Type B pancreatic cell (in vitro differentiated cells): Measurements from ENCODE around the gene KCNIP3. TPM values are rescaled to one million over a fixed set of nuclear protein-coding genes. Genes with fewer than 3 reads are reported as not detected.

Experiments
- DNase-seq: peaks from one replicate; pipeline ENCODE4 v3.0.0; 2021; ENCODE audit warnings: mixed read lengths; ENCODE audit not compliant: unreplicated experiment; ENCODE audit errors: extremely low spot score
- H3K27ac Mint-ChIP-seq: 2 replicates; pipeline ENCODE4 v1.8.0; 2021; ENCODE audit warnings: mild to moderate bottlenecking, mixed read lengths
- H3K27me3 Mint-ChIP-seq: 2 replicates; pipeline ENCODE4 v1.8.0; 2021; ENCODE audit warnings: mixed read lengths
- H3K36me3 Mint-ChIP-seq: 2 replicates; pipeline ENCODE4 v1.8.0; 2021; ENCODE audit warnings: mixed read lengths
- H3K4me1 Mint-ChIP-seq: one replicate; pipeline ENCODE4 v1.8.0; 2021; ENCODE audit warnings: mixed read lengths; ENCODE audit not compliant: unreplicated experiment
- H3K4me3 Mint-ChIP-seq: 2 replicates; pipeline ENCODE4 v1.8.0; 2021; ENCODE audit warnings: mild to moderate bottlenecking, mixed read lengths
- H3K9me3 Mint-ChIP-seq: 2 replicates; pipeline ENCODE4 v1.8.0; 2021; ENCODE audit warnings: mixed read lengths
- CTCF ChIP-seq: fragments of 200-600 bp; sonication (generic); conservative IDR thresholded peaks from 2 replicates; pipeline ENCODE4 v1.5.0; 2021; ENCODE audit warnings: antibody characterized with exemption, mild to moderate bottlenecking
- total RNA-seq: library from RNA; stranded (reverse); gene quantifications from 2 replicates; pipeline ENCODE4 v1.2.1, GENCODE V29; 2021; ENCODE audit warnings: low replicate concordance

KCNIP3 gene
- total RNA-seq, 1 donor from 2014 or later: 5.3 TPM

DNA sequence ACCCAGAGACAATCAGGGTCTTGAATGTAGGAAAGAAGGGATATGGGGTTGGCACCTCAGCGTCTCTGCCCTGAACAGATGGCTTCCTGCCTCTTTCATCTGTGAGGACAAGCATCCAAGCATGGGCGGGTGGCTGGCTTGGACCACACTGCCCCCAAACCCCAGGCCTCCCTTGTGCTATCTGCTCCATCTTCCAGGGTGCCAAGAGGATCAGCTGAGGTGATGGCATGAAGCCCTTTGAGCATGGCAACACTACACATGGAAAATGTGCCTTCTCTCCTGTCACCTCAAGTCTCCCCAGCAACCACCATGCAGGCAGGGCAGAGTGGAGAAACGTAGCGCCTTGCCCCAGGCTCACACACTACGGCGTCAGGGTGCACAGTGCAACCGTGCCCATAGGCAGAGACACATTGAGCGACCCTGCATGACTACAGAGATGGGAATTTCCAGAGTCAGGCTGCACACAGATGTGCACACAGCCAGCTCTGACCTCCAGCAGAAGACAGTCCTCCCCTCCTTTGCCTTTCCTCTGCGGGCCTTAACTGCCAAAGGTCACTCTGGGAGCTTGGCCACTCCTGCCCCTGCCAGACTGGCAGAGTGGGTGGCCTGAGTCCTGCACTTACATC, 1.5 kb downstream of the KCNIP3 start:
- H3K4me3 Mint-ChIP-seq: no peak overlapping the region
- H3K4me1 Mint-ChIP-seq: peaks cover 13% of the 10 kb centered on the region
- H3K9me3 Mint-ChIP-seq: no peaks in the 10 kb centered on the region
- no peaks in the 10 kb centered on the region for H3K27me3 Mint-ChIP-seq
- no peak for DNase-seq
- no peak overlapping the region for H3K27ac Mint-ChIP-seq
- TF ChIP-seq CTCF: no peak
- no peaks in the 10 kb centered on the region for H3K36me3 Mint-ChIP-seq

DNA sequence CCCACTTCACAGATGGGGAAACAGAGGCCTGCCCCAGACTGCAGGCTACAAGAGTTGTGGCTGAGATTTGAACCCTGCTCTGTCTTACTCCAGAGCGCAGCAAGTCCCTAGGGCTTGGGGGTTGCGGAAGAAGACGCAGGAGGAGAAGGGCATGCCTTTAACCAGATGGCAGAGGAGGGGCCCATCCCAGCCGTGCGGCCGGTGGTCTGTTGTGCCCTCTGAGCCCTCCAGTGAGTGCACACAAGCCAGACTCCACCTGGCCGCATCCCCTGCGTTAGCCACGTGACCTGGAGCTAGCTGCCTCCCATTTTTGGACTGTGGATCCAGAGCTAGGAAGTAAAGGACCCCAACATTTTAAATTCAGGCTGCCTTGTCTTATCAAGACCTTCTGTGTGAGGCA, 2.8 kb downstream of the KCNIP3 start:
- DNase-seq: no peak
- TF ChIP-seq CTCF: no peak
- Mint-ChIP-seq H3K27ac (no peak overlapping the region), H3K36me3 (no peaks in the 10 kb centered on the region), H3K4me1 (peaks cover 13% of the 10 kb centered on the region), H3K4me3 (no peak overlapping the region), H3K27me3 (no peaks in the 10 kb centered on the region), H3K9me3 (no peaks in the 10 kb centered on the region)

DNA sequence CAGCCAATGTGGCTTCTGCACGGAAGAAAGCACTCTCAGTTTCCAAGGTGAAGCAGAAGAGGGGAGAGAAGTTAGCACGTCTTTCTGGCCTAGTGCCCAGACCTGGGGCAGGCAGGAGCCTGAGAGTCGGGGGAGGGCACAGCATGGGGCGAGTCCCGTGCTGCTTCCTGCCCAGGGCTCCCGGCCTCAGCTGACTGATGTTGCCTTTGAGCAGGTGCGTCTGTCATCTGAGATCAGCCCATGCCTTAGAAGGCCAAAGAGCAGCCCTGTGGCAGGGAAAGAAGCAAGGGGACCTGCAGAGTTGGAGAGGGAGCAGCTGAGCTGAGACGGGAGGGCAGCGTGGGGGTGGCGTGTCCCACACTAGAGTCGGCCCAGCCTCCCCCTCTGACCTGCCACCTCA, 3.3 kb downstream of the KCNIP3 start:
- Mint-ChIP-seq H3K9me3 (no peaks in the 10 kb centered on the region), H3K4me3 (no peak overlapping the region), H3K27me3 (no peaks in the 10 kb centered on the region), H3K27ac (no peak overlapping the region), H3K4me1 (peaks cover 13% of the 10 kb centered on the region), H3K36me3 (no peaks in the 10 kb centered on the region)
- TF ChIP-seq CTCF: no peak
- no peak for DNase-seq

- Mint-ChIP-seq H3K4me3 (no peak overlapping the region), H3K27ac (no peak overlapping the region), H3K27me3 (peaks cover 1% of the 10 kb centered on the region), H3K9me3 (no peaks in the 10 kb centered on the region), H3K4me1 (peaks cover 15% of the 10 kb centered on the region), H3K36me3 (no peaks in the 10 kb centered on the region)
- DNase-seq: no peak
- no peak for TF ChIP-seq CTCF
These were observed 4.0 kb downstream of the KCNIP3 start for GRCh38 chr2:95301186-95301585.

DNA sequence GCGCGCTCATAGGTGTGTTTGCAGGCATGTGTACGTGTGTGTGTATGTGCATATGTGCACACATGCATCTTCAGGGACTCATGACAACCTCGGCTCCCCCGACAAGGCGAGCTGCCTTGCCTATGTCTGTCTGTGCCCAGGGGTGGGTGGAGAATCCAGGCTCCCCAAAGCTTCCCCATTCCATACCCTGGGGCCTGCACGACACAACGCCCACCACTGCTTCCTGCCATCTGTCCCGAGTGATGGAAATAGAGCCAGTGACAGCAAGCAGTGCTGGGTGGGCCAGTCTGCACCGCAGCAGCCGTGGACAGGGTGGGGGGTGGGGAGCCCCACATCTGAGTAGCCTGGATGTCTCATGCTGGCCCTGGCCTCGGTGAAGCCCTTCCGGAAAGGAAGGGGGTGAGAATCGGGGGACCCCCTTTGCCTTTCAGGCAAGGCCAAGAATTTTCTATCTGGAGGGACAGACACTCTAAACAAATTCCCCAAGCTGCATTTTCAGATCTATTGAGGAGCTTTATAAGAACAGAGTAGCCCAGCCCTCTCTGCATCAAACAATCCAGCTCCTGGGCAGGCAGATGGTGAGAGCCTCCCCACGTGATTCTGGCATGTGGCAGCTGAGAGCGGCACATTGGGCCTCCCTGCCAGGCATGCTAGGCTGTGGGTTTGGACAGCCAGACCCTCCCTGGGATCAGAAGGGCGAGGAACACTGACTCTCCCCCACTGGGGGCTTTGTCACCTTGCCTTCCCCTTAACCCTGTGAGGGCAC, 4.9 kb downstream of the KCNIP3 start:
- Mint-ChIP-seq H3K4me3 (no peak overlapping the region), H3K27ac (no peak overlapping the region), H3K36me3 (no peaks in the 10 kb centered on the region), H3K4me1 (peaks cover 15% of the 10 kb centered on the region), H3K27me3 (peaks cover 3% of the 10 kb centered on the region), H3K9me3 (no peaks in the 10 kb centered on the region)
- DNase-seq: no peak
- no peak for TF ChIP-seq CTCF
